Endothelial cell of umbilical vein (primary cell): Measurements from ENCODE around the gene SHISA6. TPM values are rescaled to one million over a fixed set of nuclear protein-coding genes. Genes with fewer than 3 reads are reported as not detected.

Experiments used
- BruUV-seq: library from RNA; stranded (reverse); fragments of 400-500 nt; replicated peaks from 2 replicates; lab custom pipeline; 2021; lab: Mats Ljungman, UMichigan
- CTCF ChIA-PET: fragments of 300-600, 350-600 bp; sonication (Branson Sonifier 250); formaldehyde crosslinking; loops from one replicate; lab custom pipeline; 2021; ENCODE audit warnings: antibody characterized with exemption, inconsistent platforms; lab: Charles Lee
- POLR2A ChIA-PET: fragments of 300-600, 350-600 bp; sonication (Branson Sonifier 250); formaldehyde crosslinking; loops from one replicate; lab custom pipeline; 2021; ENCODE audit warnings: antibody characterized with exemption, inconsistent platforms; lab: Charles Lee
- DNase-seq: peaks from one replicate; pipeline ENCODE4 v3.0.0-alpha.2; 2011; ENCODE audit warnings: low read depth, low spot score
- FAIRE-seq: peaks from 2 replicates; lab custom pipeline; 2011; peaks lifted over from hg19 to GRCh38; lab: Jason Lieb, UNC
- H2AFZ ChIP-seq: 2 replicates; pipeline ENCODE4 v1.6.0; 2012; ENCODE audit warnings: low read depth, low read length, control low read depth, inconsistent platforms
- H3K27ac ChIP-seq: 2 replicates; pipeline ENCODE4 v1.5.1; 2011; ENCODE audit warnings: low read depth, mild to moderate bottlenecking, control low read depth, low read length, moderate library complexity; ENCODE audit not compliant: insufficient read depth
- H3K27me3 ChIP-seq, 2 experiments: 2 replicates each; pipeline versions ENCODE4 v1.6.0 to v1.6.1; 2011; ENCODE audit warnings: low read length in 2 of 2, mixed read lengths in 1 of 2; ENCODE audit not compliant: control insufficient read depth in 2 of 2, insufficient read depth in 2 of 2
- H3K36me3 ChIP-seq, 2 experiments: 2 replicates in 1 of 2; 3 replicates in 1 of 2; pipeline ENCODE4 v1.5.1; 2011; ENCODE audit warnings: low read length in 2 of 2, mild to moderate bottlenecking in 1 of 2, moderate library complexity in 1 of 2; ENCODE audit not compliant: control insufficient read depth in 2 of 2, insufficient read depth in 2 of 2; ENCODE audit errors: extremely low read depth in 1 of 2
- H3K4me1 ChIP-seq: 3 replicates; pipeline ENCODE4 v1.5.1; 2011; ENCODE audit warnings: mild to moderate bottlenecking, low read length; ENCODE audit not compliant: control insufficient read depth, insufficient read depth; ENCODE audit errors: extremely low read depth
- H3K4me2 ChIP-seq: 2 replicates; pipeline ENCODE4 v1.6.1; 2011; ENCODE audit warnings: low read length, control low read depth, mixed read lengths; ENCODE audit not compliant: insufficient read depth
- H3K4me3 ChIP-seq, 3 experiments: fragments of 200-600 bp in 1 of 3; sonication (generic), shearing (Covaris generic) in 1 of 3; replicated peaks in 1 of 3; 2 replicates each; pipeline ENCODE4 v1.5.1; 2011 to 2016; ENCODE audit warnings: control low read depth in 3 of 3, low read length in 3 of 3, mild to moderate bottlenecking in 2 of 3, inconsistent platforms in 1 of 3, low read depth in 1 of 3, moderate library complexity in 1 of 3; ENCODE audit not compliant: insufficient read depth in 1 of 3
- H3K79me2 ChIP-seq: 2 replicates; pipeline ENCODE4 v1.6.0; 2012; ENCODE audit warnings: low read length, inconsistent platforms; ENCODE audit not compliant: control insufficient read depth, insufficient read depth
- H3K9ac ChIP-seq: replicated peaks from 2 replicates; pipeline ENCODE3; 2011; ENCODE audit warnings: low read length, control low read depth; ENCODE audit not compliant: insufficient read depth; ENCODE audit errors: extremely low read depth
- H3K9me1 ChIP-seq: replicated peaks from 3 replicates; pipeline ENCODE4 v1.6.0; 2011; ENCODE audit warnings: mild to moderate bottlenecking, low read length; ENCODE audit not compliant: control insufficient read depth, insufficient read depth; ENCODE audit errors: extremely low read depth
- H3K9me3 ChIP-seq: replicated peaks from 2 replicates; pipeline ENCODE4 v1.5.1; 2012; ENCODE audit warnings: low read length, inconsistent platforms; ENCODE audit not compliant: control insufficient read depth, insufficient read depth
- H4K20me1 ChIP-seq: replicated peaks from 2 replicates; pipeline ENCODE3; 2011; ENCODE audit warnings: mild to moderate bottlenecking, low read length; ENCODE audit not compliant: control insufficient read depth, insufficient read depth; ENCODE audit errors: extremely low read depth
- EZH2 ChIP-seq: IDR thresholded peaks from 2 replicates; pipeline ENCODE4 v1.6.1; 2012; ENCODE audit warnings: borderline replicate concordance, low read depth, mild to moderate bottlenecking, moderate library complexity, low read length, inconsistent platforms; ENCODE audit not compliant: severe bottlenecking
- FOS ChIP-seq: IDR thresholded peaks from 2 replicates; pipeline ENCODE4 v1.6.1; 2011; ENCODE audit warnings: mild to moderate bottlenecking, low read length, moderate library complexity, borderline replicate concordance; ENCODE audit not compliant: insufficient read depth
- GATA2 ChIP-seq: IDR thresholded peaks from 2 replicates; pipeline ENCODE4 v1.7.0; 2011; ENCODE audit warnings: low read depth, mild to moderate bottlenecking, moderate library complexity, mixed read lengths, low read length; ENCODE audit not compliant: insufficient read length, insufficient read depth
- JUN ChIP-seq: IDR thresholded peaks from 2 replicates; pipeline ENCODE4 v1.6.1; 2011; ENCODE audit warnings: borderline replicate concordance, low read depth; ENCODE audit not compliant: insufficient read length, insufficient read depth
- MYC ChIP-seq: IDR thresholded peaks from one replicate; pipeline ENCODE4 v1.6.1; 2011; ENCODE audit warnings: mild to moderate bottlenecking, low read depth, low read length
- POLR2A ChIP-seq: IDR thresholded peaks from 2 replicates; pipeline ENCODE4 v1.6.1; 2012; ENCODE audit warnings: low read depth, mild to moderate bottlenecking, control low read depth, low read length
- POLR2AphosphoS5 ChIP-seq: IDR thresholded peaks from 2 replicates; pipeline ENCODE4 v1.6.1; 2012; ENCODE audit warnings: low read depth, mild to moderate bottlenecking, control low read depth, low read length, moderate library complexity; ENCODE audit not compliant: insufficient read depth
- dilution Hi-C: fragments of 300-500 bp; cut with MboI; formaldehyde crosslinking; loops from one replicate; pipeline ENCODE4 v1.15.0; 2019; ENCODE audit warnings: low sequenced_read_pairs; ENCODE audit not compliant: extremely low pct_ligation_motif_present
- intact Hi-C: fragments of 100-400 bp; cut with micrococcal nuclease; formaldehyde crosslinking; loops from one replicate; pipeline ENCODE4 v1.10.0; 2022
- polyA plus RNA-seq, 4 experiments: library from polyadenylated mRNA; depleted of rRNA in 3 of 4; stranded (reverse) in 3 of 4; unstranded in 1 of 4; fragments of >200 nt; gene quantifications; 2 replicates each; pipeline versions ENCODE4 v1.2.1 to v1.2.3, GENCODE V29; 2011 to 2012; ENCODE audit warnings: missing spikeins in 1 of 4
- total RNA-seq: library from RNA; stranded (reverse); gene quantifications from 2 replicates; pipeline ENCODE4 v1.2.3, GENCODE V29; 2021
- TF ChIP-seq, protein P1 (sequence below): IDR thresholded peaks from 2 replicates; pipeline ENCODE4 v1.6.1; 2011; ENCODE audit not compliant: insufficient read depth, insufficient read length
- TF ChIP-seq, protein P2 (sequence below), 2 donors: IDR thresholded peaks; 1 replicate in 1 of 2; 2 replicates in 1 of 2; pipeline ENCODE4 v1.5.1; 2011; ENCODE audit warnings: low read length in 2 of 2, mild to moderate bottlenecking in 2 of 2, moderate library complexity in 2 of 2, control low read depth in 1 of 2, inconsistent platforms in 1 of 2, low read depth in 1 of 2; ENCODE audit not compliant: insufficient read depth in 1 of 2; ENCODE audit errors: extremely low read depth in 1 of 2

The SHISA6 gene
- total and polyA plus RNA-seq, 2 donors (not counting 3 experiments of a cell fraction or from before 2014, with no cell fraction given) = not detected

DNA sequence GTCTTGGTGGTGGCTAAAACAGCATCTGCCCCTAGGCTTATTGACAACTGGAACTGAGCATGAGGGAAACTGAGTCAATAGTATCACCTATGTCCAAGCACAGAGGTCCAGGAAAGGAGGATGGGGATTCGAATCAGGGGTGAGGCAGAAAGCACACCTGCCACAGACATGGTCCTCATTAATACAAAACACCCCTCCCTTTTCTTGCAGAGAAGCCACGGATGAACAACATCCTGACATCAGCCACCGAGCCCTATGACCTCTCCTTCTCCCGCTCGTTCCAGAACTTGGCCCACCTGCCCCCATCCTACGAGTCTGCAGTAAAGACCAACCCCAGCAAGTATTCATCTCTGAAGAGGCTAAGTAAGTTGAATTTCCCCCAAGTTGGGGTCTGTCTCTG lies 314.5 kb downstream of the SHISA6 start:
- no peak for FAIRE-seq
- CTCF ChIA-PET = no interaction called here

More for the DNA sequence above, 314.5 kb downstream of the SHISA6 start:
- BruUV-seq = no TSS peak
- dilution Hi-C loops = no loop called here
- Histone ChIP-seq H3K27me3 (no peaks in the 10 kb centered on the region), H3K4me3 (no peak overlapping the region), H3K4me1 (no peaks in the 10 kb centered on the region), H3K9me3 (peaks cover 9% of the 10 kb centered on the region), H4K20me1 (no peaks in the 10 kb centered on the region), H3K27ac (no peak overlapping the region), H3K79me2 (no peaks in the 10 kb centered on the region), H3K9ac (no peak overlapping the region), H3K36me3 (no peaks in the 10 kb centered on the region), H3K4me2 (no peak overlapping the region), H3K9me1 (no peaks in the 10 kb centered on the region), H2AFZ (no peak overlapping the region)
- no peak for DNase-seq
- intact Hi-C loops = no loop called here
- POLR2A ChIA-PET = no interaction called here
- no peak for TF ChIP-seq POLR2A
- TF ChIP-seq GATA2 = no peak
- no peak for TF ChIP-seq EZH2
- no peak for TF ChIP-seq FOS
- no peak for TF ChIP-seq POLR2AphosphoS5
- TF ChIP-seq, protein P1, sequence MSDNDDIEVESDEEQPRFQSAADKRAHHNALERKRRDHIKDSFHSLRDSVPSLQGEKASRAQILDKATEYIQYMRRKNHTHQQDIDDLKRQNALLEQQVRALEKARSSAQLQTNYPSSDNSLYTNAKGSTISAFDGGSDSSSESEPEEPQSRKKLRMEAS = no peak
- no peak for TF ChIP-seq JUN
- TF ChIP-seq MYC = no peak
- TF ChIP-seq, protein P2, sequence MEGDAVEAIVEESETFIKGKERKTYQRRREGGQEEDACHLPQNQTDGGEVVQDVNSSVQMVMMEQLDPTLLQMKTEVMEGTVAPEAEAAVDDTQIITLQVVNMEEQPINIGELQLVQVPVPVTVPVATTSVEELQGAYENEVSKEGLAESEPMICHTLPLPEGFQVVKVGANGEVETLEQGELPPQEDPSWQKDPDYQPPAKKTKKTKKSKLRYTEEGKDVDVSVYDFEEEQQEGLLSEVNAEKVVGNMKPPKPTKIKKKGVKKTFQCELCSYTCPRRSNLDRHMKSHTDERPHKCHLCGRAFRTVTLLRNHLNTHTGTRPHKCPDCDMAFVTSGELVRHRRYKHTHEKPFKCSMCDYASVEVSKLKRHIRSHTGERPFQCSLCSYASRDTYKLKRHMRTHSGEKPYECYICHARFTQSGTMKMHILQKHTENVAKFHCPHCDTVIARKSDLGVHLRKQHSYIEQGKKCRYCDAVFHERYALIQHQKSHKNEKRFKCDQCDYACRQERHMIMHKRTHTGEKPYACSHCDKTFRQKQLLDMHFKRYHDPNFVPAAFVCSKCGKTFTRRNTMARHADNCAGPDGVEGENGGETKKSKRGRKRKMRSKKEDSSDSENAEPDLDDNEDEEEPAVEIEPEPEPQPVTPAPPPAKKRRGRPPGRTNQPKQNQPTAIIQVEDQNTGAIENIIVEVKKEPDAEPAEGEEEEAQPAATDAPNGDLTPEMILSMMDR (IDR thresholded peaks at IDR 0.05; ENCODE audit: extremely low read depth in 1 of 2, insufficient read depth in 1 of 2, low read depth in 1 of 2, low read length in 2 of 2) = no peak
